GM18907 (cell line): ENCODE results near the gene CSF3R.

ENCODE experiments used
- ATAC-seq: cut with Tn5 transposase; IDR thresholded peaks from one replicate; pipeline ENCODE4 v1.9.1; 2021; ENCODE audit warnings: mild to moderate bottlenecking, moderate library complexity; ENCODE audit not compliant: unreplicated experiment

The CSF3R gene

GRCh38 chr1:36463463-36463802 lies 19.3 kb downstream of the CSF3R start:
- no peak for ATAC-seq

GRCh38 chr1:36458910-36459309 lies 23.8 kb downstream of the CSF3R start:
- ATAC-seq = no peak

- ATAC-seq = no peak
These were observed 25.0 kb downstream of the CSF3R start for GRCh38 chr1:36457691-36458090.

GRCh38 chr1:36456391-36456928 lies 26.3 kb downstream of the CSF3R start:
- no peak for ATAC-seq

GRCh38 chr1:36455386-36455785 lies 27.3 kb downstream of the CSF3R start:
- ATAC-seq = no peak

- ATAC-seq = no peak
These were observed 28.9 kb downstream of the CSF3R start for GRCh38 chr1:36453600-36454388.

- no peak for ATAC-seq
These were observed 29.7 kb downstream of the CSF3R start for GRCh38 chr1:36453051-36453450.

- ATAC-seq = no peak
These were observed 31.8 kb downstream of the CSF3R start for GRCh38 chr1:36450919-36451305.

GRCh38 chr1:36450270-36450918 lies 32.3 kb downstream of the CSF3R start, which contains the start of gene OSCP1:
Gene OSCP1 (minus strand): TSS chr1:36450451. CDS start chr1:36450369, 82 bp downstream.
- peak; percentile 96 for ATAC-seq

- ATAC-seq = no peak
These were observed 34.1 kb downstream of the CSF3R start for GRCh38 chr1:36448530-36449056.

GRCh38 chr1:36447450-36447849 lies 35.3 kb downstream of the CSF3R start:
- ATAC-seq = no peak

GRCh38 chr1:36446746-36447145 lies 36.0 kb downstream of the CSF3R start:
- ATAC-seq = no peak

GRCh38 chr1:36446271-36446670 lies 36.4 kb downstream of the CSF3R start:
- no peak for ATAC-seq

GRCh38 chr1:36443297-36443696 lies 39.4 kb downstream of the CSF3R start:
- ATAC-seq = no peak

GRCh38 chr1:36442337-36442736 lies 40.4 kb downstream of the CSF3R start:
- ATAC-seq = no peak

- ATAC-seq = no peak
These were observed 42.1 kb downstream of the CSF3R start for GRCh38 chr1:36440646-36441045.

- no peak for ATAC-seq
These were observed 42.7 kb downstream of the CSF3R start for GRCh38 chr1:36440044-36440443.

- no peak for ATAC-seq
These were observed 44.0 kb downstream of the CSF3R start for GRCh38 chr1:36438715-36439114.

- ATAC-seq = no peak
These were observed 45.9 kb downstream of the CSF3R start for GRCh38 chr1:36436821-36437220.

GRCh38 chr1:36433102-36433501 lies 49.6 kb downstream of the CSF3R start:
- ATAC-seq = no peak

GRCh38 chr1:36432616-36433015 lies 50.1 kb downstream of the CSF3R start:
- no peak for ATAC-seq

- ATAC-seq = no peak
These were observed 56.9 kb downstream of the CSF3R start for GRCh38 chr1:36425791-36426190.
